MCF 10A (cell line): ENCODE measurements around the gene CATSPERD. TPM values are rescaled to one million over a fixed set of nuclear protein-coding genes. Genes with fewer than 3 reads are reported as not detected.

Experiments
- BruUV-seq: library from RNA; stranded (reverse); fragments of 400-500 nt; replicated peaks from 2 replicates; lab custom pipeline; 2021; lab: Mats Ljungman, UMichigan
- CTCF ChIA-PET: fragments of 300-600 bp; sonication (Branson Sonifier 250); formaldehyde crosslinking; extraction: SDS; loops from one replicate; lab custom pipeline; 2021; ENCODE audit warnings: antibody characterized with exemption, inconsistent platforms; lab: Yijun Ruan, JAX
- POLR2A ChIA-PET: fragments of 300-600, 350-650 bp; sonication (Branson Sonifier 250); formaldehyde crosslinking; extraction: SDS; loops from one replicate; lab custom pipeline; 2020; ENCODE audit warnings: antibody characterized with exemption, inconsistent platforms; lab: Yijun Ruan, JAX
- DNase-seq: peaks from one replicate; pipeline ENCODE4 v3.0.0-alpha.2; 2018; ENCODE audit not compliant: unreplicated experiment
- H3K27ac Mint-ChIP-seq: one replicate; pipeline ENCODE4 v1.8.0; 2022; ENCODE audit warnings: mild to moderate bottlenecking, low read depth, mixed read lengths; ENCODE audit not compliant: unreplicated experiment
- H3K27me3 Mint-ChIP-seq: one replicate; pipeline ENCODE4 v1.8.0; 2022; ENCODE audit warnings: mixed read lengths; ENCODE audit not compliant: insufficient read depth, unreplicated experiment
- H3K36me3 Mint-ChIP-seq: one replicate; pipeline ENCODE4 v1.8.0; 2022; ENCODE audit warnings: mild to moderate bottlenecking, moderate library complexity, mixed read lengths; ENCODE audit not compliant: insufficient read depth, unreplicated experiment
- H3K4me1 Mint-ChIP-seq: one replicate; pipeline ENCODE4 v1.8.0; 2022; ENCODE audit warnings: mixed read lengths; ENCODE audit not compliant: insufficient read depth, unreplicated experiment
- H3K4me3 Mint-ChIP-seq: one replicate; pipeline ENCODE4 v1.8.0; 2022; ENCODE audit warnings: mild to moderate bottlenecking, moderate library complexity, mixed read lengths; ENCODE audit not compliant: unreplicated experiment
- H3K9me3 Mint-ChIP-seq: one replicate; pipeline ENCODE4 v1.8.0; 2022; ENCODE audit warnings: mixed read lengths; ENCODE audit not compliant: unreplicated experiment
- intact Hi-C: fragments of 100-400 bp; cut with micrococcal nuclease; formaldehyde crosslinking; loops from 2 replicates; pipeline ENCODE4 v1.14.1; 2022
- total RNA-seq: library from RNA; stranded (reverse); gene quantifications from 2 replicates; pipeline ENCODE4 v1.2.3, GENCODE V29; 2022
- TF ChIP-seq, protein P1 (sequence below): fragments of 200-600 bp; IDR thresholded peaks from one replicate; pipeline ENCODE4 v1.8.0; 2022; ENCODE audit warnings: antibody characterized with exemption, mild to moderate bottlenecking; ENCODE audit not compliant: unreplicated experiment

Gene CATSPERD
- total RNA-seq, 1 experiment from 2014 or later, result not detected

DNA sequence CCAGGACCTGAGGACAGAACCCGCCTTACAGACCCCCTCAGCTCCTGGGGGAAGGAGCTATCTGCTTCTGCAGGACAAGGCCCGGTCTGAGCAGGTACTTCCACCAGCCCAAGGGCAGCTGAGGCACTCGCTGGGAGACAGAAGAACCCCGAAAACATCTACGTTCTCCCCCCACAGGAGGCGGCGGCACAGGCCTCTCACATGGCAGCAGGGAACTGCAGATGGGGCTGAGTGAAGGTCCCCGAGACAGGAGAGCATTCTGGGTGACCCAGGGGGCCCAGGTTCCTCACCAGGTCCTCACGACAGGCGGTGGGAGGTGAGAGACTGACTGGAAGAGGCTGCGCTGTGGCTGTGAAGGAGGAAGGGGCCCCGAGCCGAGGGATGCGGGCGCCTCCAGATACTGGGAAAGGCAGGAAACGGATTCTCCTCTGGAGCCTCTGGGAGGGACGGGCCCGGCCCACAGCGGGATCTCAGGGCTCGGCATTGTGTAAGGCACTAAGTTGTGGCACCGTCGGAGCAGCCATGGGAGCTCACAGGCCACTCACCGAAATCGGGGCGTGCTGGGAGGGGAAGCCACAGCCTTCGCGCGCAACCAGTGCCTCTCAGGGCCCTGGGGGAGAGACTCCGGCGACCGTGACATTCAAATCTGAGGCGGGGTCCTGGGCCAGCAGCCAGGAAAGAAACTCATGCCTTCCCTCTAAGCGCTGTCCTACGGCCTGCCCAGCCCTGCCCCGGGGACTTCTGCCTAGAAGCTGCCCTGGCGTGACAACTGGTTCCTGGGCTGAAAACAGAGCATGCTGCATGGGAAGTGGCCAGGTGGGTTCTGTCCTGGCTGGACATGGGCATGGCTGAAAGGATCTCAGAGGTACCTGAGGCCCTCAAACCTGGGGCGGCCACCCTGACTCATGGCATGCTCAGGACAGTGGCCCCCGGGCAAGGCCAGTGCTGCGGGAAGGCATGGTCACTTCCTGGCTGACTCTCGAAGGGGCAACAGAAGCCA, 16.3 kb upstream of the CATSPERD start:
- Mint-ChIP-seq H3K9me3 (no peaks in the 10 kb centered on the region), H3K27ac (peak overlapping the region; percentile 49), H3K4me1 (peaks cover 6% of the 10 kb centered on the region), H3K27me3 (no peaks in the 10 kb centered on the region), H3K36me3 (peaks cover 88% of the 10 kb centered on the region), H3K4me3 (no peak overlapping the region)
- TF ChIP-seq, protein P1, sequence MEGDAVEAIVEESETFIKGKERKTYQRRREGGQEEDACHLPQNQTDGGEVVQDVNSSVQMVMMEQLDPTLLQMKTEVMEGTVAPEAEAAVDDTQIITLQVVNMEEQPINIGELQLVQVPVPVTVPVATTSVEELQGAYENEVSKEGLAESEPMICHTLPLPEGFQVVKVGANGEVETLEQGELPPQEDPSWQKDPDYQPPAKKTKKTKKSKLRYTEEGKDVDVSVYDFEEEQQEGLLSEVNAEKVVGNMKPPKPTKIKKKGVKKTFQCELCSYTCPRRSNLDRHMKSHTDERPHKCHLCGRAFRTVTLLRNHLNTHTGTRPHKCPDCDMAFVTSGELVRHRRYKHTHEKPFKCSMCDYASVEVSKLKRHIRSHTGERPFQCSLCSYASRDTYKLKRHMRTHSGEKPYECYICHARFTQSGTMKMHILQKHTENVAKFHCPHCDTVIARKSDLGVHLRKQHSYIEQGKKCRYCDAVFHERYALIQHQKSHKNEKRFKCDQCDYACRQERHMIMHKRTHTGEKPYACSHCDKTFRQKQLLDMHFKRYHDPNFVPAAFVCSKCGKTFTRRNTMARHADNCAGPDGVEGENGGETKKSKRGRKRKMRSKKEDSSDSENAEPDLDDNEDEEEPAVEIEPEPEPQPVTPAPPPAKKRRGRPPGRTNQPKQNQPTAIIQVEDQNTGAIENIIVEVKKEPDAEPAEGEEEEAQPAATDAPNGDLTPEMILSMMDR, result no peak
- POLR2A ChIA-PET, result no interaction called here
- intact Hi-C loops, result no loop called here
- CTCF ChIA-PET, result no interaction called here
- BruUV-seq, result no TSS peak
- DNase-seq, result no peak

DNA sequence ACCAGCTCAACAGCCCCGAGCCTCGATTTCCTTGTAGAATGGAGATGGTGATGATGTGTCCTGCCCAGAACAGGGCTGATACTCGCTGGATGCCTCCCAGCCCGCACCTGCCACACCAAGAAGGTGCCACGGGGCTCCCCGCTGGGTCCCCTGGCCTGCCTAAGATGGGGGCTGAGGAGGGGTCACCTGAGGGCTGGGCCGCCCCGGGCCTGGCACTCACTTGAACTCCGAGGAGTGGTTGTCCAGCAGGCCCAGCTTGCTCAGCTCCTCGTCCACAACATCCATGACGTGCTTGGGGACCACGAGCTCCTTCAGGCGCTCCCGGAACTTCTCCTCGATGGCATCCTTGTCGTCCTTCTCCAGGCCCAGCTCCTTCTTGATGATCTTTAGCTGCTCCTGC, 14.9 kb upstream of the CATSPERD start:
- no TSS peak for BruUV-seq
- CTCF ChIA-PET, result interaction anchor here (0.6 kb wide), 1 partner anchor 14 kb away, joined by 4 read pairs; the partner anchor contains the start of gene LONP1
- H3K27me3 Mint-ChIP-seq, result no peaks in the 10 kb centered on the region

DNA sequence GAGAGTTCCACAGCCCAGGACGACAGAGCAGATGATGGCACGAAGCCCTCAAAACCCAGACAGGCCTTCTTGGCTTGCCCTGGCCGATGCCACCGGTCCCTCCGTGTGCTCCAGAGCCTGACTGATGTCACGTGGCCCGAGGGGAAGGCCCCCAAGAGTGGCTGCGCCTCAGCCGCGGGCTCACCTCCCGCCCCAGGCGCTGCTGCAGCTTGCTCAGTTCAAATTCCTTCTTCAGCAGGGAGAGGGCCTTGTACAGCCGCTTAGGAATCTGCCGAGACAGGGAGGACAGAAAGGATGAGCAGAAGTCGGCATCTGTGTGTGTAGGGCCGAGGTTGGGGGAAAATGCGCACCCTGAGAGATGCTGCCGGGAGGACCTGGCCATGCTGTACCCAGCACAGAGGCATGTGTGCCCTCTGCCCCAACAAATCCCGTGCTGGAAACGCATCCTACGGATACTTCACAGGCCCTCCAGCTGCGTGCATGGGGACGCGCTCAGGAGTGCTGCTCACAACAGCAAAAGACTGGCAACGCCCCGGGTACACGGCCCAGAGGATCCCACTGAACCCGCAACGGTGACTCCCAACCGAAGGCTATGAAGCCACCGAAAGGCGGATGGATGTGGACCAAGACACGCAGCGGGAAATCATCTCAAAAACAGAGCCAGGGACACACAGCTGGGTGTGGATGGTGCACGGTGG, 13.4 kb upstream of the CATSPERD start:
- CTCF ChIA-PET, result interaction anchor here (0.6 to 0.9 kb wide), 2 partner anchors 97 to 776 kb away, joined by 3 read pairs; no protein-coding TSS in a partner anchor
- Mint-ChIP-seq H3K4me1 (peaks cover 6% of the 10 kb centered on the region), H3K27ac (no peak overlapping the region), H3K27me3 (no peaks in the 10 kb centered on the region), H3K36me3 (peaks cover 96% of the 10 kb centered on the region), H3K9me3 (no peaks in the 10 kb centered on the region), H3K4me3 (no peak overlapping the region)
- intact Hi-C loops, result no loop called here
- no TSS peak for BruUV-seq
- no peak for DNase-seq
- TF ChIP-seq, protein P1, result no peak
- POLR2A ChIA-PET, result interaction anchor here (1.2 to 3.3 kb wide), 2 partner anchors 12 to 16 kb away, joined by 3 to 13 read pairs; no protein-coding TSS in a partner anchor

More for the DNA sequence above, 14.9 kb upstream of the CATSPERD start:
- Mint-ChIP-seq H3K9me3 (no peaks in the 10 kb centered on the region), H3K4me1 (peaks cover 6% of the 10 kb centered on the region), H3K36me3 (peaks cover 90% of the 10 kb centered on the region), H3K4me3 (no peak overlapping the region), H3K27ac (no peak overlapping the region)
- TF ChIP-seq, protein P1, result no peak
- no peak for DNase-seq
- POLR2A ChIA-PET, result interaction anchor here (0.8 to 1.2 kb wide), 2 partner anchors 13 to 15 kb away, joined by 3 read pairs; no protein-coding TSS in a partner anchor
- intact Hi-C loops, result no loop called here
